Breast epithelium (tissue), 3 donors: ENCODE measurements around the gene ELK4.

ENCODE experiments used
- POLR2A ChIP-seq: fragments of 450-650 bp; IDR thresholded peaks from one replicate; pipeline ENCODE4 v1.6.1; 2016; ENCODE audit warnings: antibody characterized with exemption, mild to moderate bottlenecking, moderate library complexity
- POLR2AphosphoS5 ChIP-seq, 3 donors: sonication (generic); formaldehyde crosslinking; IDR thresholded peaks; one replicate each; pipeline ENCODE4 v1.6.1; 2017; ENCODE audit warnings: antibody characterized with exemption in 3 of 3
- TF ChIP-seq, protein P1 (sequence below), 3 donors: fragments of 450-650 bp; IDR thresholded peaks; one replicate each; pipeline ENCODE4 v1.5.1; 2016 to 2017; ENCODE audit warnings: antibody characterized with exemption in 3 of 3, mild to moderate bottlenecking in 3 of 3, moderate library complexity in 3 of 3

DNA sequence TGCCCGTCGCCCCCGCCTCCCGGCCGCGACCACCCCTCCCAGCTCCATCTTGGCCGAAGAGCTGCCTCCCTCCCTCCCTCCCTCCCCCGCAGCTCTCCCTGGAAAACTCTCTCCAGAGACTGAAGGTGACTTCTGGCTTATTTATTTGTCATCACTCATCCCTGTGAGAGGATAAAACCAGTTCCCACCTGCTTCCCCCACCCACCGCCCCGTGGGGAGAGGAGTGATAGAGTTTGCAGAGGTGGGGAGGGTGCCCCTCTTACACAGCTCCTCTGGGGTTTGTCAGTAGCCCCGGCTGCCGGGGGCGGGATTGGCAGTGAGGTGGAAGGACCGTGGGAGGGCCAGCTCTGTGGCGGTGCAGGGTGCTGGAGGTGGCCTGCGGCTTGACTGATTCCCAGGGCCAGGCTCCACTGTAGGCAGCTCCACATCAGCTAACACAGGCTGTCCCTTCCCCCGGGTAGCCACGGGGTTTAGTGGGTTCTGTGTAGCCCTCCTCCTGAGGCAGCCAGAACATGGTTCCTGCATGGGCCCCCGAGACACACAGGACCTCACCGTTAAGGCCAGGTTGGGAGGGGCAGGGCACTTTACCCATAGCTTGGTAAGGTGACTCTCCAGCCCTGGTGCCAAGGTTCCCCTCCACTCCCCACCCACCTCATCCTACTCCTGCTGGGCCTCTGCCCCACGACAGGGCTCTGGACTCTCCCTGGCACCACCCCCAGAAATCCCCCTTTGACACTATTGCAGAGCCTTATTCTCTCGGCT is 62.2 kb downstream of the ELK4 start:
- TF ChIP-seq, protein P1, sequence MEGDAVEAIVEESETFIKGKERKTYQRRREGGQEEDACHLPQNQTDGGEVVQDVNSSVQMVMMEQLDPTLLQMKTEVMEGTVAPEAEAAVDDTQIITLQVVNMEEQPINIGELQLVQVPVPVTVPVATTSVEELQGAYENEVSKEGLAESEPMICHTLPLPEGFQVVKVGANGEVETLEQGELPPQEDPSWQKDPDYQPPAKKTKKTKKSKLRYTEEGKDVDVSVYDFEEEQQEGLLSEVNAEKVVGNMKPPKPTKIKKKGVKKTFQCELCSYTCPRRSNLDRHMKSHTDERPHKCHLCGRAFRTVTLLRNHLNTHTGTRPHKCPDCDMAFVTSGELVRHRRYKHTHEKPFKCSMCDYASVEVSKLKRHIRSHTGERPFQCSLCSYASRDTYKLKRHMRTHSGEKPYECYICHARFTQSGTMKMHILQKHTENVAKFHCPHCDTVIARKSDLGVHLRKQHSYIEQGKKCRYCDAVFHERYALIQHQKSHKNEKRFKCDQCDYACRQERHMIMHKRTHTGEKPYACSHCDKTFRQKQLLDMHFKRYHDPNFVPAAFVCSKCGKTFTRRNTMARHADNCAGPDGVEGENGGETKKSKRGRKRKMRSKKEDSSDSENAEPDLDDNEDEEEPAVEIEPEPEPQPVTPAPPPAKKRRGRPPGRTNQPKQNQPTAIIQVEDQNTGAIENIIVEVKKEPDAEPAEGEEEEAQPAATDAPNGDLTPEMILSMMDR (IDR thresholded peaks at IDR 0.05): no peak
- no peak for TF ChIP-seq POLR2A
- no peak for TF ChIP-seq POLR2AphosphoS5 (IDR thresholded peaks at IDR 0.05)
